SK-N-MC (cell line): ENCODE data around the gene ACBD3.

Experiments
- DNase-seq: peaks from one replicate; pipeline ENCODE4 v3.0.0-alpha.2; 2011; ENCODE audit warnings: low read depth, low spot score
- H3K27ac ChIP-seq: fragments of 200-600 bp; sonication (generic); 2 replicates; pipeline ENCODE4 v1.5.1; 2016; ENCODE audit warnings: mixed run types
- H3K36me3 ChIP-seq: fragments of 200-600 bp; sonication (generic); 2 replicates; pipeline ENCODE4 v1.6.1; 2017; ENCODE audit warnings: antibody characterized with exemption, low read length, mixed read lengths; ENCODE audit not compliant: insufficient read depth
- H3K4me3 ChIP-seq: fragments of 200-600 bp; sonication (generic); 2 replicates; pipeline ENCODE4 v1.5.1; 2016
- H3K9ac ChIP-seq: fragments of 200-600 bp; sonication (generic); 2 replicates; pipeline ENCODE4 v1.8.0; 2017; ENCODE audit warnings: mixed run types, mixed read lengths; ENCODE audit not compliant: insufficient read length
- H3K9me3 ChIP-seq: fragments of 200-600 bp; sonication (generic); 2 replicates; pipeline ENCODE4 v1.6.1; 2017; ENCODE audit warnings: low read depth, mild to moderate bottlenecking, antibody characterized with exemption, low read length, moderate library complexity, mixed read lengths
- EZH2 ChIP-seq: fragments of 200-600 bp; sonication (generic); IDR thresholded peaks from one replicate; pipeline ENCODE4 v1.6.1; 2017; ENCODE audit warnings: antibody characterized with exemption
- FOXP2 ChIP-seq: optimal IDR thresholded peaks from 2 replicates; pipeline ENCODE3; 2011; ENCODE audit warnings: mild to moderate bottlenecking, moderate library complexity; ENCODE audit not compliant: insufficient read depth; ENCODE audit errors: extremely low read length, control extremely low read depth
- POLR2AphosphoS5 ChIP-seq: IDR thresholded peaks from 2 replicates; pipeline ENCODE4 v1.6.1; 2012; ENCODE audit warnings: mild to moderate bottlenecking, low read depth, low read length, borderline replicate concordance

ACBD3 gene

GRCh38 chr1:226125097-226125630 is 61.4 kb downstream of the ACBD3 start:
- Histone ChIP-seq H3K9me3 (no peaks in the 10 kb centered on the region), H3K4me3 (no peak overlapping the region), H3K9ac (no peak overlapping the region), H3K27ac (no peak overlapping the region), H3K36me3 (no peaks in the 10 kb centered on the region)
- TF ChIP-seq POLR2AphosphoS5 (no peak), EZH2 (no peak), FOXP2 (no peak)
- DNase-seq: peak; percentile 62

DNA sequence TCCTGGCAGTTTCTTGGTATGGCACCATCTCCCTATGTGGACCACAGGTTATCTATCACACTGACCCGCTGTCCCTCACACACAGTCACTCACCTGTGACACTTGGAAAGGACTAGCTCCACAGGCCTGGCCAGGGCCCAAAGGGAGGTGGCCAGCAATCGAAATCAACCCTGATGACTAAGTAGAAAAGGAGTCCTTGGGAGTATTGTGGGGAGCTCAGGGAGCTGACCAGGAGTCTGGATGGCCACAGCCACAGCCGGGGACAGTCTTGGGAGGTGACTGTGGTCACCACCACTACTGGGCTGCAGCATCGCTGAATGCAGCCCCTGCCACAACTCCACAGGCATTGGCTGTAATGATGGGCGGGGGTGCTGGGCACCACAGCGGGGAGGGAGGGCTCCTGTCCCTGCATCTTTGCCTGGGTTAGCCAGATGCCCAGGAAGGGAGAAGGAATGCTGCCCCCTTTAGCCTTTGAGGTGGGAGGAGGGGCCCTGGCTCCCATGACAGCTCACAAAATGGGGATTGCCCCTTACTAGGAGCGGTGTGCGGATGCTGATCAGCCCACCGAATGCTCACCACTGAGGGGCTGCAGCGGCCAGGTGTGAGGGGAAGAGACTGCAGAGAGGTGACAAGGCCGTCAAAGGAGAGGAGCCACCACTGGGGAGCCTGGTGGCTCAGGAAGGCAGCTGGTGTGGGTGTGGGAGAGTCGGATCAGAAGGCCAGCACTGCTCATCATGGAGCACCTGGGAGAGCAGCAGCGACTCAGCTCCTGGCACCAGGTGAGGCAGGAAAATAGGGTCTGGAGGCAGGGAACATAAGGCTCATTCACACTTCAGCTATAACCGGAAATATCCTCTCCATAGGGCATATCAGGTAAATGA is 62.7 kb downstream of the ACBD3 start:
- TF ChIP-seq FOXP2 (no peak), POLR2AphosphoS5 (no peak), EZH2 (no peak)
- no peak overlapping the region for H3K4me3 ChIP-seq
- H3K9ac ChIP-seq: no peak overlapping the region
- H3K36me3 ChIP-seq: no peaks in the 10 kb centered on the region
- no peak overlapping the region for H3K27ac ChIP-seq
- no peaks in the 10 kb centered on the region for H3K9me3 ChIP-seq
- DNase-seq: no peak

- Histone ChIP-seq H3K9ac (no peak overlapping the region), H3K36me3 (no peaks in the 10 kb centered on the region), H3K27ac (no peak overlapping the region), H3K4me3 (no peak overlapping the region), H3K9me3 (no peaks in the 10 kb centered on the region)
- DNase-seq: no peak
- TF ChIP-seq EZH2 (no peak), POLR2AphosphoS5 (no peak), FOXP2 (no peak)
Observed at GRCh38 chr1:226123212-226123560, 63.4 kb downstream of the ACBD3 start.

DNA sequence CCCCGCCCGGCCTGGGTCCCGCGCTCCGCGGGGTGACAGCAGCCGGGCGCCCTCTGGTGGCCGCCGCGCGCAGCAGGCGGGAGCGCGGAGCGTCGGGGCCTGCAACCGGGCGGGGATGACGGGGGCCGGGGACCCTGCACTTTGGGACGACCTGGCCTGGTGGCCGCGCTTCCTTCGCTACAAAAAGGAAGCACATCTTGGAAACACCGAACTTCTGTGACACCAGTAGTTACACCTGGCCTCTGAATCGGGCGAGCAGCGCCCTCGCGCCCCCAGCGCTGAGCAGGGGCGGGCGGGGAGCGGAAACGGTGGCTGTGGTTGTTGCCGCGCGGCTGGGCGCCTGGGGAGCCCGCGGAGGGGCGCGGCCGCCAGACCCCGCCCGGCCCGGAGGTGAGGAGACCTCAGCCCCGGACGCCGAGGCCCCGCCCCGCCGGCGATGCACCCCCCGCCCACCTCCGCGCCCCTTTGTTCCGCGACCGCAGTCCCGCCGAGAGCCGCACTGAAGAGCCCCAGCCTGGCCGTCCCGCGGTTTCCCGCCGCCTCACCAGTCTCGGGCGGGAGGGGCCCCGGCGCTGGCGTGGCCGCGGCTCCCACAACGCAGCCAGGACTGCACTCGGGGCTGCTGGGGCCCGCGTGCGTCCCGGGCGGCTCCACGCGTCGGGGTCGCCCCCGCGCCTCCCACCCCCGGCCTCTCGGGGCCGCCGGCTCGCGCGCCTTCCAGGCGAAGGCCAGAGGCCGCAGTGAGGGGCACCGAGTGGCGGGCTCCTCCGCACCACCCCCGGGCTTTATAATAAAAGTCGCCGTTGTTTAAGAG is 64.7 kb downstream of the ACBD3 start:
- Histone ChIP-seq H3K9ac (peak overlapping the region; percentile 79), H3K27ac (no peak overlapping the region), H3K4me3 (peak overlapping the region; percentile 93), H3K9me3 (no peaks in the 10 kb centered on the region), H3K36me3 (no peaks in the 10 kb centered on the region)
- no peak for DNase-seq
- TF ChIP-seq POLR2AphosphoS5 (peak; percentile 32), EZH2 (no peak)

GRCh38 chr1:226121049-226121586 is 65.4 kb downstream of the ACBD3 start:
- no peak overlapping the region for H3K27ac ChIP-seq
- no peak for TF ChIP-seq POLR2AphosphoS5
- no peak for TF ChIP-seq EZH2
- no peak for TF ChIP-seq FOXP2
- H3K4me3 ChIP-seq: peak overlapping the region; percentile 93
- no peaks in the 10 kb centered on the region for H3K9me3 ChIP-seq
- no peak overlapping the region for H3K9ac ChIP-seq
- no peak for DNase-seq
- no peaks in the 10 kb centered on the region for H3K36me3 ChIP-seq

- Histone ChIP-seq H3K9ac (no peak overlapping the region), H3K4me3 (no peak overlapping the region), H3K36me3 (no peaks in the 10 kb centered on the region), H3K27ac (no peak overlapping the region), H3K9me3 (no peaks in the 10 kb centered on the region)
- no peak for TF ChIP-seq FOXP2
- no peak for TF ChIP-seq POLR2AphosphoS5
- no peak for TF ChIP-seq EZH2
- DNase-seq: no peak
Observed at GRCh38 chr1:226120398-226120797, 66.1 kb downstream of the ACBD3 start.

DNA sequence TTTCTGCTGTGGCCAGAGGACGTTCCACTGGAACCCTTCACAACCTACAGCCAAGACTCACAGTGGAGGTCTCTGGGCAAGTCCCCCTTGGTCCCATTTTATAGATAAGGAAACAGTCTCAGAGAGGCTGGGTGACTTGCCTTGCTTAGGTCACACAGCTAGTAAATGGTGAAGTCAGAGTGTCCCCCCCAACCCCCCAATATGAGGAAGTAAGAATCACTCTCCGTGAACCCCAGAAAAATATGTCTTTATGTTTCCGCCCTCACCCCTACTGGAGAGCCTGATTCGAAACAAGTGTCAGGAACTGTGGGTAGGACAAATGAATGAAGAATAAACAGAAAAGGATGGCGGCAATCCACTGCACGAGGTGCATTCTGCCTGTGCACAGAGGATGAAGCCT is 67.4 kb downstream of the ACBD3 start:
- no peak overlapping the region for H3K9ac ChIP-seq
- no peak for DNase-seq
- TF ChIP-seq FOXP2: no peak
- TF ChIP-seq EZH2: no peak
- no peak for TF ChIP-seq POLR2AphosphoS5
- no peak overlapping the region for H3K27ac ChIP-seq
- H3K9me3 ChIP-seq: no peaks in the 10 kb centered on the region
- no peak overlapping the region for H3K4me3 ChIP-seq
- no peaks in the 10 kb centered on the region for H3K36me3 ChIP-seq

DNA sequence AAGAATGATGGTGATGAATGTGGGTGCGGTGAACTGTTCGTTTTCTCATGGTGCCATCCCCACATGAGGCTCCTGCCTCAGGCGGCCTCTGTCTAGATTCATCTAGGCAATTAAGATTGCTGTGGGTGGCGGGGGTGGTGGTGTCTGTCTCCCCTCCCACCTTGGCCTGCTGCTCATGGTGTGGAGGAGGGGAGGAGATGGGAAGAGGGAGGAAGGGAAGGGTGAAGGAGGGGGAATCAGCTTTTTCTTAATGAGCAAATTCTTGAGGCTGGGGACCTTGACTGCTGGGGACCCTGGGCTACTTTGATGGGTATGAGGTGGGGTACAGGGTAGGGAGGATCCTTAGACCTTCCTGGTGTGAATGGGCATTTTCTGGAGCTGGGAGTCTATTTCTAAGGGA is 68.2 kb downstream of the ACBD3 start:
- no peak overlapping the region for H3K9ac ChIP-seq
- DNase-seq: no peak
- H3K4me3 ChIP-seq: no peak overlapping the region
- no peak for TF ChIP-seq POLR2AphosphoS5
- TF ChIP-seq FOXP2: no peak
- no peak for TF ChIP-seq EZH2
- H3K9me3 ChIP-seq: no peaks in the 10 kb centered on the region
- no peak overlapping the region for H3K27ac ChIP-seq
- no peaks in the 10 kb centered on the region for H3K36me3 ChIP-seq
